ENCODE data around the gene LIPC.

LIPC gene

DNA sequence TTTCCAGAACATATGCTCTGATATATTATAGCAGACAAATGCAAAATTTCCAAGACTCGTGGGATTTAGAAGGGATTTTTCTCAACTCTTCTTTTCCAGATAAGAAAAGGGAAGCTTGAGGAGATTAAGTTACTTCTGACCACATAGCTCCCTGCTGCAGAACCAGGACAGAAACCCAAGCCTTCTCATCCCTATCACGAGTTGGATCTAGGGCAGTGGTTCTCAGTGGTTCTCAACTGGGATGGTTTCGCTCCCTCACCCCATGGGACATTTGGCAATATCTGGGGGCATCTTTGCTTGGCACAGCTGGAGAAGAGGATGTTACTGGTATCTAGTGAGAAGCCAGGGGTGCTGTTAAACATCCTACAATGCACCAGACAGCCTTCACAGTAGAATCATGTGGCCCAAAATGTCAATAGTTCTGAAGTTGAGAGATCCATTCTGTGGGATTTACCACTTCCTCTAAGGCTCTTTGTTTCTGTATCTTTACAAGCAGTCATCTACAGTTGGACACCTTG is 64.2 kb downstream of the LIPC start:
- DNase-seq (ENCODE audit: low spot score) = no peak

GRCh38 chr15:58497046-58497785 is 65.4 kb downstream of the LIPC start:
- DNase-seq (ENCODE audit: low spot score) = no peak

DNA sequence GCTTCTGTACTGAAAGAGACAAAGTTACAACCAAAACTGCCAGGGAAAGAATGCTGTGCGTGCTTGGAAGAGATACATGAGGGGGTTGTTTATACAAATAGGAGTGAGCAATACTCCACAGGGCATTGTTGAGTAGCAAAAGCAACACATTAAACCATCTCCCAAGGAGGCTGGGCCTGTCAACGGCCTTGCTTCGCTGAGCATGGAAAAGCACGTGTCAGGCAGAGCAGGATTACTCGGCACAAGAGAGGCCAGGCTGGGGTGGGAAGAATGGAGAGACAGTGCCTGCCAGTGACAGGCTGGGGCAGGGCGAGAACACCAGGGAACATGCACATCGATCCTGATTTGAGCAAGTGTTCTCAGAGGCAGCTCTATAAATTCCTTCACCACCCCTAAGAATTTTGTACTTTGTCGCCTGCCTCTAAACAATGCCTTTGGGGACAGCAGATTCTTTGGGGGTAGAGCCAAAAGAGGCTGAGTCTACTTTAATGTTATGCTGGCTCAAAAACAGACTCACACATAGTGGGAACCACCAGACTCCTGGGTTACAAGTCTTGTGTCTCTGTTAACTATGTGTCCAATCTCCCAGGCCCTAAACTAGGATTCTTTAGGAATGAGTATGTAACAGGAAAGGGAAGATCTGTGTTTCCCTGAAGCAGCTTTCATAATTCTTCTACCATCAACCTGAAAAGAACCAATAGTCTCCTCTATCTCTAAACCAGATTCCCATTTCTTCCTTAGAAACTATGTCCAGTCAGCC is 67.2 kb downstream of the LIPC start:
- no peak for DNase-seq (ENCODE audit: low spot score)

- no peak for DNase-seq (ENCODE audit: low spot score)
Observed at GRCh38 chr15:58501006-58501405, 69.2 kb downstream of the LIPC start.

- no peak for DNase-seq (ENCODE audit: low spot score)
Observed at GRCh38 chr15:58501636-58502188, 69.9 kb downstream of the LIPC start.

DNA sequence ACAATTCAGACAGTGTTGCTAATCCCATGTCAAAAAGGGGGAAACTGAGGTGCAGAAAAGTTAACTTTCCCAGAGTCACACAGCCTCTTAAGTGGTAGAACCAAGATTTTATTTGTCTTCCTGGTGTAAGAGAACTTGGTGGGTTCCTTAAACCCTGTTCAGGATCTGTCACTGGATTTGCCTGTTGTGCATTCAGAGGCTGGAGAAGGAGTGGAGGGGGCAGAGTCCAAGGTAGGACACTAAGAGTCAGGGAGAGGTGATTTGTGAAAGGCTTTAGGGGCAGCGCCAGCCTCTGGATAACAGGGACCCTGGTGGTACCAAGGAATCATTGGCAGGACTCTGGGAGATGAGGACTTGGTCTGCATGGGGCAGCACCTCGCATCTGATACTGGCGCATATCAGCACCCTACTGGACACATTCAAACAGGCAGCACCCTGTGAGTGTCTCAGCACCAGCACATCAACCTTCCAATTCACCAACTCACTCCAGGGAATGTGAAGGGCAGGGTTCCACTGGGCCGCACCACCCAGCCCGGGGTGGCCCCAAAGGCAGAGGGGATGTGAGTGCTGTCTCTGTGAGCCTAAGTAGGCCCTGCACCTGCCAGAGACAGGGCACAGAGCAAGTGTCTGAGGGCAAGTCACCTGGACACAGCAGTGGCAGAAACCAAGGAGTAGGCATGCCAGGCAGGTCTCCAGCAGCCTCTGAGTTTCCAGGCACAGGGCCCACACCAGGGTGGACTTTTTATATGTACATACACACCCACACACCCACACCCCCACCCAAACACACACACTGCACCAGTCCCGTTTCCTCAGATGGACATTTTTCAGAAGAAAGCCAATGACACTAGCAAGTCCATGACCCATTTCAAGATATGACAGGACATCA is 71.6 kb downstream of the LIPC start:
- no peak for DNase-seq (ENCODE audit: low spot score)

DNA sequence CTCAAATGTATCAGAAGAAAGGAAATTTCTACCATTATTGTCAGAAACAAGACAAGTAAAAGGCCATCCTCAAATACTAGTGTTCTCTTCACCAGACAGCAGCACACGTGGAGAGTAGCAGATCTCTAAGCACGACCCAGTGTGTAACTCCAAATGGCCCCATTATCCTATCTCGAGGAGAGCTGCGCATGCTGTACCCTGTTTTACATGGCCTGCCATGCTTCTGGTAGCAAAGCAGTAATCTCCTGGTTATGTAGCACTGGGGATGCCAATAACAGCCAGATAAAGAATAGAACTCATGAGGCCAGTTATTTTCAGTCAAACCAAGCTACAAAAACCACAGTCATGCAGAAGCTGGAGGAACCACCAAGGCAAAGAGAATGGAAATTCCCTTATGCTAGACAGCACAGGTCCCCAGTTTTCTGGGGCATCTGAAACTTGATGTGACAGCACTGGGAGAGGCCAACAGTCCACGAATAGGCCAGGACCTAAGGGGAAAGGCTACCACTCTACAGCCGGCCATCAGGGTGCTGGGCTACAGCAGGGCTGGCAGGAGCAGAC is 73.0 kb downstream of the LIPC start:
- no peak for DNase-seq (ENCODE audit: low spot score)

- no peak for DNase-seq (ENCODE audit: low spot score)
Observed at GRCh38 chr15:58505581-58505980, 73.8 kb downstream of the LIPC start.

DNA sequence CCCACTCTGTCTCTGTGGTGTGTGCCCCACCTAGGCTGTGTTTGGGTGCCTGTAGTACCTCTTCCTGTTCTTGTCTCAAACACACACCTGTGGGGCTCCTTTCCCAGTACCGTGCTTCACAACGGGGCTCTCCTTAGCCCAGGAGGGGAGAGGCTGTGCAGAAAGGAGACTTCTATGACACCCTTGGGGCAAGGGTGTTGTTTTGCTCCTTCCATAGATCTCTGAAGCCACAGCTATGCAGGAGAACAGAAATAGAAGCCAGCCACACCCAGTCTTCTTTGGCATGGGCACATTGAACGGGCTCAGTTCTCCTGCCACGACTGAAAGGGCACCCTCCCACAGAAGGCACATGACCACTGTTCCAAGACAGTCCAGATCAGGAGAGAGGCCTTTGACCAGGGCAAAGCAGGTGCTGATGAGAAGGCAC is 74.3 kb downstream of the LIPC start:
- no peak for DNase-seq (ENCODE audit: low spot score)

- no peak for DNase-seq (ENCODE audit: low spot score)
Observed at GRCh38 chr15:58506783-58507668, 75.2 kb downstream of the LIPC start.

DNA sequence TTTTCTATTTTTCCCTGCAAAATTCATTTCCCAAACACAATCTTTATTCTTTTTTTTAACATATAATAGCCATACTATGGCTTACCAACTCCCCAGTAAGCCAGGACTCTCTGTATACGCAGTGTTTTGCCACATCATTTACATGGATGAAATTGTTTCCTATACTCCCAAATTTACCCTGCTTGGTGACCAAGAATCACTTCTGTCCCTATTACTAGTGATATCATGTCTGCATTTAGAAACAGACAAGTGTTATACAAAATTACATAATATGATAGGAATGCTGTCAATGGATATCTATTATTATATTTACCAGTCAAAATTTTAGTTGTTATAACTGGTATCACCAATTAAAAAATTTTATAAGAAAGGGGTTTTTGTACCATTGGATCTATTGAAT is 77.8 kb downstream of the LIPC start:
- no peak for DNase-seq (ENCODE audit: low spot score)

DNA sequence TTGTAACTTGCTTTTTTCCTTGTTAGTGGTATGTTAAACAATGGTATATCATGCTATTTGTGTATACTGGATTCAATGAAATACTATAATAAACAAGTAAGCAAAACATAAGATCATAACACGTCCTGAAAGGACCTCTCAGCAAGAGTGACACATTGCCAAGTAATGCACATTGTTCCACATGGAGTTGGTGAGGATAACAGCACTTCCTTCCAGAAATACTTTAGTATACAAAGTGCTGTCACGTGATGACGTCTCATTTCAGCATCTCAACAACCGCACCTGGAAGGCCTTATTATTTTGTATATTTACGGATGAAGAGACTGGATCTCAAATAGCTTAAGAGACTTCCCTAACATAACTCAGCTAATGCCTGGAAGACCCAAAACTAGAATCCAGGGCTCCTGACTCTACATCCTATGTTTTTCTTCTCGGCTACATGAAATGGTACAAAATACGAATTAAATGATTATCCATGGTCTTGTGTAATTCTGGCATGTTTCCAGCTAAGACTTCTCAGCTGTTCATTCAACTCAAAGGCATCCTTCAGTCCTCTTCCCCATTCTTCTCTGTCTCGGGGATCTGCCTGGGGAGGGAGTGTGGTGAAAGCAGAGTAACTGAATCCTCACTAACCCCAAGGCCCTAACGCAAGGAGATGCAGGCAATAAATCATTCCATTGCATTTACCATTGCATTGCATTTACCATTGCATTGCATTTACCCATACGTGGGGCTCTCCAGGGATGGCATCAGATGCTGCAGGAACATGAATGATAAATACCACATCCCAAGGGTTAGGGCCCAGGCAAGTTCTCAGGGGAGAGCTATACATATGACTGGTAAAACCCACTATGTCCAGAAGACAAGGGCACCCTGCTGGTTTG is 79.2 kb downstream of the LIPC start:
- DNase-seq (ENCODE audit: low spot score) = no peak

GRCh38 chr15:58511599-58511987 is 79.8 kb downstream of the LIPC start:
- DNase-seq (ENCODE audit: low spot score) = no peak

DNA sequence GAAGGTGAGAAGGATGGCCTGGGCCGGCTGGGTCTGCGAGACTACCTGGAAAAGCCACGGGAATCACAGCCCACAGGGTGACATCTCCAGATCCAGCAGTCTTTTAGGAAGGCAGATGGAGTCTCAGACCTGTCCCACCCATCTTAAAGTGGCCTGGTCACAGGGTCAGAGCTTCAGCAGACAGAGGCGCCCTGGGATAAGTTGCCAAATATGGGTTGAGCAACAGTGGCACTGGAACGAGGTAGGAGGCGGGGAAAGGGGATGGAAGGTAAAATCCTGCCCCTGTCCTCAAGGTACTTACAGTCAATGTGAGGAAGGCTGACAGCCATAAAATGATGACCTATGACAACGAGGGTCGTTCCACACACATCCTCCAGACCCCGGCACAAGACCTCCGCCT is 80.7 kb downstream of the LIPC start:
- DNase-seq (ENCODE audit: low spot score) = no peak

DNA sequence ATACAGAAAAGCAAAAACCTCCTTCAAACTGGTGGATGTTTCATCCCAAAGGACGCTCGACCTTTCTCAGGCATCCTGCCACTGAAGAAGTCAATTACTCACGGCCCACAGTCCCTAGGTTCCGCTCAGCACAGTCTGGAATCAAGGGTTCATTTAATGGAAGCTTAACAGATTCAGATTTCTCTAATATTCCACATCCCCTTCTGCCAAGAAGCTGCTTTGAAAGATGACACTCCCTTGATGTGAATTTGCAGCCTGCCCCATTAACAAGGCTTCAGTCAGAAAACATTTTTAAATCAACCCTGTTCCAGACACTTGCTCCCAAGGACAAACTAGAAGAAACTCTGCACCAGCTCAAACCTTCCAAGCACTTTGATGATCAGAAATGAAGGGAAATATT is 81.2 kb downstream of the LIPC start:
- DNase-seq (ENCODE audit: low spot score) = no peak

- no peak for DNase-seq (ENCODE audit: low spot score)
Observed at GRCh38 chr15:58513726-58514336, 82.0 kb downstream of the LIPC start.

DNA sequence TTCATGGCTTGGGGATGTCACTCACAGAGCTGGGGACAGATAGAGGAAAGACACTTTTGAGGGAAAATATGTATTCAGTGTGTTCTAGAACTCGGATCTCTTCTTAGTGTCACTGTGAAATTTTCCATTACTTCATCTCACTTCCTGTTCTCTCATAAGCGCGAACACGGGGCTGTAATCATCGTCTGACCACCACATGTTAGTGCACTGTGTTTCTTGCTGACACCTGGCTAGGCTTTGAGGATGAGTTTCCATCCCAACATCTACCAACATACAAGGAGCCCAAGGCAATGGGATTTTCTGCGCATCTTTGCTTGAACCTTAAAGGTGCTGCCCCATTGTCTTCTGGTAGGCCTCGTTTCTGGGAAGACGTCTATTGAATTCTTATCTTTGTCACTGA is 84.0 kb downstream of the LIPC start:
- DNase-seq (ENCODE audit: low spot score) = no peak

DNA sequence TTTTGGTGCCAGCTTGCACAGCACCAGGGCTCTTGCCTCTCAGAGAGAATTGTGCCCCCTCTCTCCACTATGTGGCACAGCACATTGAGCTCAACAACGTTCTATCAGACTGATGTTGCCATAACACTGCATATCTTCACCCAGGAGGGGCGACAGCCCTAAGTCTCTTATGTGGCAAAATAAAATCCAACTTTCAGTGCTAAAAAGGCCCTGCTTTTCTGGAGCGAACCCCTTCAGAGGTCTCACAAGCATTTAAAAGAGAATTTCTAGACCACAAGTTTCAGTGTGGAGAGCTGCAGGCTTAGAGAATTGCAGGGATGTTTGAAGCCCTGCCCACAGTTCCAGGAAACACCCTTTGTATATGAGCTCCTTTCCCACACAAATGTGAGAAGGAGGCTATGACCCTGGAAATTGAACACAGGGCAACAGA is 85.5 kb downstream of the LIPC start:
- DNase-seq (ENCODE audit: low spot score) = no peak
